D721Med (cell line): ENCODE data around the gene MAN1C1.

Experiments
- DNase-seq: peaks from one replicate; pipeline ENCODE4 v3.0.0; 2011; ENCODE audit warnings: low spot score; ENCODE audit not compliant: insufficient read length
- FAIRE-seq: peaks from 2 replicates; lab custom pipeline; 2011; peaks lifted over from hg19 to GRCh38; lab: Jason Lieb, UNC
- CTCF ChIP-seq: IDR thresholded peaks from 2 replicates; pipeline ENCODE4 v1.5.1; 2012; ENCODE audit warnings: mild to moderate bottlenecking, control low read depth; ENCODE audit not compliant: insufficient read depth; ENCODE audit errors: missing control alignments

The MAN1C1 gene

GRCh38 chr1:25809283-25809926 is 192.8 kb downstream of the MAN1C1 start:
- no peak for DNase-seq
- no peak for TF ChIP-seq CTCF
- FAIRE-seq, result no peak

DNA sequence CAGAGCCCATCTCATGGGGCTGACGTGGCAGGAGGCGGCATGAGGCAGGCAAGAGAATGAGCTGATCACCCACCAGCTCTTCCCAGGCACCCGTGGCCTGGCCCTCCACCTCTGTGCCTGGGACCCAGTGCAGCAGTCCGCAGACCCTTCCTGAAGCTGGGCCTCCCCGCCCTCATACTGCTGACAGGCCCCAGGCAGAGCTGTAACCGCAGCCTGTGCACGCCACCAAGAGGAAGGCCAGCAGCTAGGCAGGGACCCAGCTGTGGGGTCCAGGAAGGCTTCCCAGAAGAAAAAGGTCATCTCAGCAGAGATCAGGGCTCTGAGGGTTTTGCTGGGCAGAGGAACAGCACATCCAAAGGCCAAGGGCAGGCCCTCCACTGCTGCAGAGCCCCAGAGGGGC is 193.3 kb downstream of the MAN1C1 start:
- DNase-seq (no peak), FAIRE-seq (no peak)
- no peak for TF ChIP-seq CTCF

GRCh38 chr1:25810341-25811299 is 194.0 kb downstream of the MAN1C1 start:
- DNase-seq (peak; percentile 59), FAIRE-seq (no peak)
- TF ChIP-seq CTCF, result peak; percentile 76

DNA sequence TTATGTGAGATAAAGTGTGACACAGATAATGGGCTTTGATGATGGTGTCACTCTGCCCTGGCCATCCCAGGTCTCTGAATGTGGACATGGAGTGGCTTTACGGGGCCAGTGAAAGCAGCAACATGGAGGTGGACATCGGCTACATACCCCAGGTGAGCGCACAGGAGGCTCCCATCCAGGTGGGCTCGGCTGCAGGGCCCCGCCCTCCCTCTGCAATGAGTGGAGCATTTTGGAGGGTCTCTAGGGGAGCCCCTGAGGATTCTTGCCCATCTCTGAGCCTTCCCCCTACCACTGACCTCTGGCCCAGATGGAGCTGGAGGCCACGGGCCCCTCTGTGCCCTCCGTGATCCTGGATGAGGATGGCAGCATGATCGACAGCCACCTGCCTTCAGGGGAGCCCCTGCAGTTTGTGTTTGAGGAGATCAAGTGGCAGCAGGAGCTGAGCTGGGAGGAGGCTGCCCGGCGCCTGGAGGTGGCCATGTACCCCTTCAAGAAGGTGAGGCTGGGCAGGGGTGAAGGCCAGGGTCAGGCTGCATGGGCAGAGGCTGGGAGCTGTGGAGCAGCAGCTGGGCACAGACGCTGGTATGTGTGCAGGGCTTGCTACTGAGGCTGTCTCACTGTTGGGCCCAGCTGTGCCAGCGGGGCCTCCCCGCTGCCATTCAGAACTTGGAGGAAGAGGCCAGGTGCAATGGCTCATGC is 194.9 kb downstream of the MAN1C1 start:
- FAIRE-seq, result no peak
- no peak for DNase-seq
- no peak for TF ChIP-seq CTCF

DNA sequence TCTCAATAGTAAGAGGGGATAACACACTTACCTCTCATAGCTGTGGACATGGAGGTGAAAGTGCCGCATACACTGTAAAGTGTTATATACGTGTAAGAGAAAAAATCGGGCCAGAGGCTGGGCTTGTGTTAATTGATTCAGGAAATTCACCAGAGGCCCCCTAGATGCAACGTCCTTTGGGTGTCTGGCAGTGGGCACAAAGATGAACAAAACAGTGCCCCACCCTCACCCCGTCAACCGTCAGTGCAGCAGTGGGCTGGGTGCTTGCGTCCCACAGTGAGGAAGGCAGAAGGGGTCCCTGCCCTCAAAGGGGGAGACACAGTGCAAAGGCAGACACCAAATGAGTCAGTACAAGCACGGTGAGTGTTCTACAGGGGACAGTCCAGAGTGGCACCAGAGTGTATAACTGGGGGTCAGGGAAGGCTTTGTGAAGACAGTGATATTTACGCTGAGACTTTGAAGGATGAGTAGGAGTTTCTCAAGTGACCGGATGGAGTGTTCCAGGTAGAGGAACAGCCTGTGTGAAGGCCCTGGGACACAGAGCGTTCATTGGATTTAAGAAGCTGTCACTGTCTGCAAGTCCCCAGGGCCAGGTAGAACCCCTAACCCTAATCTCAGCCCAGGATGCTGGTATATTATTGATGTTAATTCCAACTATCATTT is 196.6 kb downstream of the MAN1C1 start:
- FAIRE-seq (no peak), DNase-seq (no peak)
- TF ChIP-seq CTCF, result no peak

DNA sequence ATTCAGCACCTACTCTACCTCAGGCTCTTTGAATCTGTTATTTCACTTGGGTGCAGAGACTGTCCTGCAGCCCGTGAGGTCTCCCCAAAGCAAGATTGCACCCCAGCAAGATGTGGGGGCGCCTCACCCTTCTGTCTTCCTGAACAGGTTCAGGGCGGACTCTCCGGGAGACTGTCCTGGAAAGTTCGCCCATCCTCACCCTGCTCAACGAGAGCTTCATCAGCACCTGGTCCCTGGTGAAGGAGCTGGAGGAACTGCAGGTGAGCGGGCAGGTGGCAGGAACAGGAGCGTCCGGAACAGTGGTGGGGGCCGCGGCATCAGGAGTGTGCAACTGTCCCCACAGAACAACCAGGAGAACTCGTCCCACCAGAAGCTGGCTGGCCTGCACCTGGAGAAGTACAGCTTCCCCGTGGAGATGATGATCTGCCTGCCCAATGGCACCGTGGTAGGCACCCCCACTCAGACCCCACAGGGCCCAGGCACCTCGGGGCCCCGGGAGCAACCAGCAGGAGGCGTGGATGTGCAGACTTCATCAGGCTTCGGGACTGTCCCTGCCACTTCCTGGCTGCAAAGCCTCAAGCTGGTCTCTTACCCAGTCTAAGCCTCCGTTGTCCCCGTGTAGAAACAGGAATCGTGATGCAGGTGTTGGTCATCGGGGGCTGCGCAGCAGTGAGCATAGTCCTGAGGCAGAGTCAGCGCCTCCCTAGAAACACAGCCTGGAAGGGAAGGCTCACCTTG is 197.3 kb downstream of the MAN1C1 start:
- DNase-seq (no peak), FAIRE-seq (no peak)
- TF ChIP-seq CTCF, result no peak
